ENCODE measurements around the gene KLHDC9. TPM values are rescaled to one million over a fixed set of nuclear protein-coding genes. Genes with fewer than 3 reads are reported as not detected.

The KLHDC9 gene
- total RNA-seq, 6 experiments from 2014 or later, result 1.4 to 6.8 (median 2.9) TPM

DNA sequence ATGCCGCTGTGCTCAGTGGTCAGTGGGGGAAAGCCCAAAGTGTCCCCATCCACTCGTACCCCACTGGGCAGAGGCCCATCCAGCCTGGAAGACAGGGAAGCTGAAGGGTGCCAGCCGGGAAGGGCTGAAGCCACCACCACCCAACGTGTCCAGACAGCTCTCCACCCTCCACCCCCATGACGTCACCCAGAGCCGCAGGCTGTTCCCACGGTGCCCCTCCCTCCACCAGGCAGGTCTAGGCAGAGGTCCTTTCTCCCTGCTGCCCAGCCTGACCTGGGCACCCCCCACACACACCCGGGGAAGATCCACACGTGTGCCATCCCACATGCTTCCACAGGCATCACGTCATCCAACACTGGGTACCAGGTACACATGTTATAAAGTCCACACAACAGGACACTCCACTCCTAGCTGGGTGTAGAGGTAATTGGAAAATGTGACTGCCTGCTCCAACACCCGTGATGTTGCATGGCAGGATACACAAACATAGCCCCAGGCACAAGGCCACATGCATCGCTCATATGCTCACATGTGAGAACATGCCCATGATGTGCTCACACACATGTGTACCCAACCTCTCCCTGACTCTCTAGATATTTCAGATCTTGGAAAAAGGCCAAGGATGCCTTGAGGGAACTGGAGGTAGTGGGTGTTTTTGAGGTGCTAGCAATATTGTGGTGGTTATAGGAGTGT is 23.3 kb upstream of the KLHDC9 start:
- Histone ChIP-seq H3K27me3 (no peaks in the 10 kb centered on the region), H3K9me3 (no peaks in the 10 kb centered on the region), H3K27ac (no peak overlapping the region), H3K4me3 (no peak overlapping the region), H3K36me3 (no peaks in the 10 kb centered on the region), H3K4me1 (no peaks in the 10 kb centered on the region)
- DNase-seq (no peak), ATAC-seq (no peak)
- intact Hi-C loops (cut with DNase I), result loop anchor here in 1 of 2 donors (10.0 kb wide), 1 partner anchor 240 kb away; no protein-coding TSS in a partner anchor
- TF ChIP-seq POLR2A (IDR thresholded peaks at IDR 0.05), result no peak
- no peak for TF ChIP-seq CTCF (IDR thresholded peaks at IDR 0.05)
- 91% methylated on average over 7 of the region's 12 CpGs for WGBS (ENCODE audit: insufficient coverage, low coverage, low lambda C conversion rate, missing lambda C conversion rate)

DNA sequence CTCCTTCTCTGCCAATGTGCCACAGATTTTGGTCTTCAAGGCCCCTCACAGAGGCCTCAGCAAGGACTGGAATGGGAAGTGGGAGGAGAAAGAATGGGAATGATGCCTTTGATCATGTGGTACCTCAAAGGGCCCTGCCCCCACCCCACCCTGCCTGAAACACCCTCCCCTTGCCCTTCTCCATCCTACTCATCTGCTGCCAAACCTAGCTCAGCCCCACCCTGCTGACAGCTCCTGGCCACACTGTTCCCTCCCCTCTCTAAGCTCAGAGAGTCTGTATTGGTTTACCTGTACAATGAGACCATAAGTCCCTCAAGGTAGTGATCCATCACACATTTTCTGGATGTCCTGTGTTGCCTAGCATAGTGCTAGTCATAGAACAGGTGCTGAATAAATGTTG is 21.8 kb upstream of the KLHDC9 start:
- no peak for TF ChIP-seq CTCF (IDR thresholded peaks at IDR 0.05)
- no peak for TF ChIP-seq POLR2A (IDR thresholded peaks at IDR 0.05)
- Histone ChIP-seq H3K27ac (no peak overlapping the region), H3K4me3 (no peak overlapping the region), H3K9me3 (no peaks in the 10 kb centered on the region), H3K36me3 (no peaks in the 10 kb centered on the region), H3K4me1 (no peaks in the 10 kb centered on the region), H3K27me3 (no peaks in the 10 kb centered on the region)
- ATAC-seq (no peak), DNase-seq (no peak)
- intact Hi-C loops (cut with DNase I), result loop anchor here in 1 of 2 donors (10.0 kb wide), 1 partner anchor 242 kb away; no protein-coding TSS in a partner anchor

- intact Hi-C loops (cut with DNase I), result loop anchor here in 1 of 2 donors (10.0 kb wide), 1 partner anchor 243 kb away; no protein-coding TSS in a partner anchor
- H3K4me3 ChIP-seq, result no peak overlapping the region
- H3K36me3 ChIP-seq, result no peaks in the 10 kb centered on the region
- no peaks in the 10 kb centered on the region for H3K9me3 ChIP-seq
- no peaks in the 10 kb centered on the region for H3K4me1 ChIP-seq
- no peaks in the 10 kb centered on the region for H3K27me3 ChIP-seq
- DNase-seq, result no peak
- 83% methylated on average over 2 of the region's 9 CpGs for WGBS (ENCODE audit: insufficient coverage, low coverage, low lambda C conversion rate, missing lambda C conversion rate)
- TF ChIP-seq POLR2A (IDR thresholded peaks at IDR 0.05) (no peak), CTCF (IDR thresholded peaks at IDR 0.05) (no peak)
- H3K27ac ChIP-seq, result no peak overlapping the region
- no peak for ATAC-seq
Observed at GRCh38 chr1:161077426-161077825, 20.7 kb upstream of the KLHDC9 start.

GRCh38 chr1:161079436-161080110 is 18.6 kb upstream of the KLHDC9 start:
- 65% methylated on average over 22 of the region's 41 CpGs for WGBS (ENCODE audit: insufficient coverage, low coverage, low lambda C conversion rate, missing lambda C conversion rate)
- DNase-seq (no peak), ATAC-seq (no peak)
- TF ChIP-seq POLR2A (IDR thresholded peaks at IDR 0.05), result no peak
- TF ChIP-seq CTCF (IDR thresholded peaks at IDR 0.05), result no peak
- intact Hi-C loops (cut with DNase I), result loop anchor here in 1 of 2 donors (10.0 kb wide), 1 partner anchor 245 kb away; no protein-coding TSS in a partner anchor
- Histone ChIP-seq H3K4me3 (no peak overlapping the region), H3K4me1 (no peaks in the 10 kb centered on the region), H3K9me3 (no peaks in the 10 kb centered on the region), H3K27me3 (no peaks in the 10 kb centered on the region), H3K27ac (no peak overlapping the region), H3K36me3 (no peaks in the 10 kb centered on the region)

Data from right lobe of liver (tissue), 6 donors.